Activated T-helper 1 cell treated with Interleukin-2 at 50 U/mL for 16 hours (primary cell): ENCODE measurements around the gene NRF1.
"Not testable (repeated sequence)": the region's sequence is repeated elsewhere in the genome, so short reads cannot be mapped to it uniquely, and the experiment has no call there.

Source experiments
- DNase-seq: peaks from one replicate; pipeline ENCODE4 v3.0.0-alpha.2; 2020; ENCODE audit warnings: low read depth

The NRF1 gene

GRCh38 chr7:129782818-129783583 is 171.5 kb downstream of the NRF1 start:
- DNase-seq = no peak

- DNase-seq = no peak
These were observed 172.0 kb downstream of the NRF1 start for GRCh38 chr7:129783584-129783919.

DNA sequence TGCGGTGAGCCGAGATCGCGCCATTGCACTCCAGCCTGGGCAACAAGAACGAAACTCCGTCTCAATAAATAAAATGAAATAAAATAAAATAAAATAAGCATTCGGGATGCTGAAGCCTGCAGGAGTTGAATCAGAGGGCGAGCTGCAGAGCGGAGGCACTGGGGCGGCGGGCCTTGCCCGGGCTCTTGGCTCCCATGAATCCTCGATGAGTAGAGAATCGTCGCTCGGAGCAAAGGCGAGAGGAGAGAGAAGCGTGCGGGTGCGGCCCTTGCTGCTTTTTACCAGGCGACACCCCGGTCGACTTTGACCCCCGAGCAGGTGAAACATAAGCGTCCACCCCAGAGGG is 172.9 kb downstream of the NRF1 start:
- no peak for DNase-seq

DNA sequence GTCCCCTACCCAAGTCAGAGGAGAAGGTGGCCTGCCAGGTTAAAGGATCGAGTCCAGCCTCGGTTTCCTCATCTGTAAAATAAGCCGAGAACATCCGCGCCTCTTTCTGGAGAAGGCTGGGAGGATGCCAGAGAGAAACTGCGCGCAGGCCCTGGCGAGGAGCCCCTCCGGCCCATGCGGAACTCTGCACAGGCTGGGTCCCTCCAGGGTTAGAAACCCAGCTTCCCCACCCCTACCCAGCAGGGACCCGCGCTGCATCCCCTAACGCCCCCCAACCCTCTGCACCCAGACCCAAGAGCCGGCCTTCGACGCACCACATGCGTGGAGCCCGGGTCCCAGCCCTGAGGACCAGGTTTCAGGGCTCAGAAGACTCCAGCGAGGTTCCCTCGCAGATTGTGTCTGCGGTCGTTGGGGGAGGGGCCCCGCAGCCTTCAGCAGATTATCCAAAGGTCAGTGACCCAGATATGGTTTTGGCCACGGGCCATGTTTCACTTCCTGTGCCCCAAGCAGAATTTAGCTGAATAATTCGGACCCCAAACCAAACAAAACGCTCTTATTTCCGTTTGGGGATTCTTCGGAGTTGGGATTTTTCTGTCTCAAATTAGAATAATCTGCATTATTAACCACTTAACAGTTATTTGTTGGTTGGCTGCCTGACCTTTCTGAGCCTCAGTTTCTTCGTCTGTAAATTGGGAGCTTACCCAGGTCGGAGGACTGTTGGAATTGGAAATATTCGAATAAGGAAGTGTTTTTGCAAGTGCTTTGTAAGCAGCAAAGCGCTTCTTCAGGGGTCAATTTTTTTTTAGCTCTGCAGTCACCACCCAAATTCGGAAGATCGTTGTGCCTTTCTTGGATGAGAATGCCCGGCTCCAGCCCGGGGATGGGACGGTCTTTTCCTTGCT is 173.5 kb downstream of the NRF1 start:
- no peak for DNase-seq

GRCh38 chr7:129785685-129786514 is 174.4 kb downstream of the NRF1 start:
- no peak for DNase-seq

GRCh38 chr7:129786825-129787563 is 175.5 kb downstream of the NRF1 start:
- DNase-seq = no peak

DNA sequence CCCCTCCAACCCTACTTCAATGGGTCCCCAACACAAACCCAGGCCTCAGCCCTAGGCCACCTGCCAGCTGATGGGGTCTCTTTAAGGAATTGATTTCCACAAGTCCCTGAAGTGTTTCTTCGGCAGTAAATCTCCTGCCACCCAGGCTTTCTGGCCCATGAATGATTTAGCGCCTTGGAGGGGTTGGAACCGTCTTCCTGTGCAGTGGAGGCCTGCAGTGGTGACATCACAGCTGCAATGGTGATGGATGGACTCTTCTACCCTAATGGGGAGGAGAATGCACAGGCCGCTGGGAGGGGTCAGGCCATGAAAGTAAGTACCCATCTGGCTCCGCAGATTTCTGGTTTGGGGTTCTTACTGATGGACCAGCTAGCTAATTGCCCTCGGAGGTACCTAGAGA is 177.5 kb downstream of the NRF1 start:
- DNase-seq = no peak

- DNase-seq = no peak
These were observed 178.1 kb downstream of the NRF1 start for GRCh38 chr7:129789652-129790051.

GRCh38 chr7:129790136-129790535 is 178.6 kb downstream of the NRF1 start:
- DNase-seq = no peak

DNA sequence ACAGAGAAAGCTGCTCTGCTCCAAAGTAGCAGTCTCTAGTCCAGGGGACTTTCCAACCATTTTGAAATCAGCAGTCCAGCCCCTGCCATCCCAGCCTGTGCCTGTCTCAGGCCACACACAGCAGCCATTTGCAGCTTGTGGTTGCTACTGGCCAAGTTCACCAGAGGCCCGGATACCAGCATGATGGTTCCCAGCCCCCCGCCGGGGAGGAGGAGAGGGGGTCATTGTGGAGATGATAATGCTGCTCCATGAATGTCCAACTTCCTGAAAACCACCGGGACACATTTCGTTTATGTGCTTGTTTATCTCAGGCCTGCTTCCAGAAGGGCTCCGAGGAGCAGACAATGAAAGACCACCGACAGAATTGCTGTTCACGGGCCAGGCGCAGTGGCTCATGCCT is 181.2 kb downstream of the NRF1 start:
- DNase-seq = no peak

DNA sequence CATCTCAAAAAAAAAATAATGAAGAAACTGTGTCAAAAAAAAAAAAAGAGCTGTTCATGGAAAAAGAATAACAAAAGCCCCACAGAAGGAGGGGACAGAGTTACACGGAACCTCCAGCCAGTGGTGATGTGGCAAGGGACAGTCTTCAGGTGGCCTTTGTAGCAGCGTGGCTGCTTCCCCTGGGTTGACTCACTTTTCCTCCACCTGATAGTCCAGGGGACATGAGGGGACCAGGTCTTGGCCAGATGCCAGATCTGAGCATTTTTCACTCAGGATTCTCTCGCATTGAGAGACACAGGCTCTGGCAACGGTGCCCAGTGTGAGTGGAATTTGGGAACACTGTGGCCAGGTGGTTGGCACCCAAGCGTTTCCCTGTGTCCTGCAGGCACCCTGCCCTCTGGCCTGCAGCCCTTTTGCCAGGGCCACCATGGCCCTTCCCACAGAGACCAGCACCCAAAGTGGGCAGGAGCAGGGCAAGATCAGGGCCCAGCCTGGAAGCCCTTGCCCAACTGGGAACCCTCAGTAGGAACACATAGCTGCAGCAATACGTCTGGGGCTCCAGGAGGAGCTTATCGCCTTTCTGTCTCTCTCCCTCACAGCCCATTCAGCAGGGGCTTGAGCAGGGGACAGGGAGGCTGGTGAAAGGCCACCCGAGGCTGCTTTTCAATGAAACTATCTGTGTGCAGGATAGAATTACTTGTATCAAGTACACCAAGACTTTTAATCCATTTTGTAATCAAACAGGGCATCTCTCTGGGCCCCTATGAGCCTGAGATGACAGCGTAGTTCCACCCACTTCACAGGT is 182.2 kb downstream of the NRF1 start:
- DNase-seq = no peak

- DNase-seq = not testable (repeated sequence)
These were observed 182.9 kb downstream of the NRF1 start for GRCh38 chr7:129794461-129794860.

GRCh38 chr7:129796186-129796775 is 184.8 kb downstream of the NRF1 start:
- no peak for DNase-seq

DNA sequence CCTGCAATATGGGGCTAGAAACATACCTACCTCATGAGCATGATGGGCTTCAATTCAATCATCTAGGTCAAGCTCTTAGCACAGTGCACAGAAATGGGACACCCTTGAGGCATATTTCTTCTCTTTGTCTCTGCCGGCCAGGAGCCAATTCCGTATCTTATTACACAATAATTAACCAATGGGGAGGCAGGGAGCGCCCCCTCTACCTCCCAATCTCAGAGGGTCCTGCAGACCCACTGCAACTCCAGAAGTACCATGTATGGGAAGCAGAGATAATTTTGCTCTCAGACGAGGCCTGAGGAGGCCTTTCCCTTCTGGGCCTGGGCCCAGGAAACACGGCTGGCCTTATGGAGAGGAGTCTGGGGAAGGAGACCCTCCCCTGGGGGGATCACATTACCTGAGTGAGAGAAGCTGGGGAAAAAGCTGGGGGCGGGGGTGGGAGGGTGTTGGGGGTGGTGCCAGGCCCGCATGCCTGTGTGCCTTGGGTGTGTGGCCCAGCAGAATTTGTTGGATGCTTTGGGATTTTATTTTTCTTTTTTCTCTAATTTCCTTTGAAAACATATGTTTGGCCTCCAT is 185.8 kb downstream of the NRF1 start:
- no peak for DNase-seq

- DNase-seq = no peak
These were observed 187.3 kb downstream of the NRF1 start for GRCh38 chr7:129798616-129799349.

- no peak for DNase-seq
These were observed 187.9 kb downstream of the NRF1 start for GRCh38 chr7:129799350-129799955.

GRCh38 chr7:129800901-129801300 is 189.4 kb downstream of the NRF1 start:
- DNase-seq = no peak

- no peak for DNase-seq
These were observed 190.4 kb downstream of the NRF1 start for GRCh38 chr7:129801882-129802281.

GRCh38 chr7:129803546-129804081 is 192.1 kb downstream of the NRF1 start:
- DNase-seq = no peak
